ENCODE results near the gene GGTLC3.
"Not testable (repeated sequence)": the region's sequence is repeated elsewhere in the genome, so short reads cannot be mapped to it uniquely, and the experiment has no call there.

DNA sequence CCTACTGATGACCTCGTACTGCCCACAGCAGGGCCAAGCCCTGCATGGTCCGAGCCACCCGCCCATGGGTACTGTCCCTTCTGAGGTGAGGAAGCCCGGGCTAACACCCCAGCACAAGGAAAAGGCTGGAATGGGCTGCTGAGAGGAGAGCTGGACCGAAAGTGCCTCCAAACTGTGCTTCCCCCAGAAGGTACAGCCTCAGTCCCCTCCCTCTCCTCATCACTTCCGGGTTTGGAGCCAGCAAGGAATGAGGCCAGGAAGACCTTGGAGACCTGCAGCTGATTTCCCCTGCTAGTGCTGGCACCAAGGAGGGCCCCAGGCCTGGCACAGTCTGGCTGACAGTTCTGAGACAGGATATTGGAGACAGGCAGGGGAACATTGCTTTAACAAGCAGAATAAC is 41.0 kb upstream of the GGTLC3 start:
- TF ChIP-seq CTCF, POLR2A (IDR thresholded peaks at IDR 0.05): not testable (repeated sequence)
